Pulmonary artery endothelial cell (primary cell): Measurements from ENCODE around the gene S100PBP. TPM values are rescaled to one million over a fixed set of nuclear protein-coding genes. Genes with fewer than 3 reads are reported as not detected.

Experiments used
- DNase-seq: peaks from one replicate; pipeline ENCODE4 v3.0.0-alpha.2; 2011; ENCODE audit warnings: low read depth, low spot score
- total RNA-seq: library from RNA; depleted of rRNA; stranded (reverse); fragments of >200 nt; gene quantifications from 2 replicates; pipeline ENCODE4 v1.2.3, GENCODE V29; 2014

The S100PBP gene
- total RNA-seq, 1 donor from 2014 or later, result 18.3 TPM

DNA sequence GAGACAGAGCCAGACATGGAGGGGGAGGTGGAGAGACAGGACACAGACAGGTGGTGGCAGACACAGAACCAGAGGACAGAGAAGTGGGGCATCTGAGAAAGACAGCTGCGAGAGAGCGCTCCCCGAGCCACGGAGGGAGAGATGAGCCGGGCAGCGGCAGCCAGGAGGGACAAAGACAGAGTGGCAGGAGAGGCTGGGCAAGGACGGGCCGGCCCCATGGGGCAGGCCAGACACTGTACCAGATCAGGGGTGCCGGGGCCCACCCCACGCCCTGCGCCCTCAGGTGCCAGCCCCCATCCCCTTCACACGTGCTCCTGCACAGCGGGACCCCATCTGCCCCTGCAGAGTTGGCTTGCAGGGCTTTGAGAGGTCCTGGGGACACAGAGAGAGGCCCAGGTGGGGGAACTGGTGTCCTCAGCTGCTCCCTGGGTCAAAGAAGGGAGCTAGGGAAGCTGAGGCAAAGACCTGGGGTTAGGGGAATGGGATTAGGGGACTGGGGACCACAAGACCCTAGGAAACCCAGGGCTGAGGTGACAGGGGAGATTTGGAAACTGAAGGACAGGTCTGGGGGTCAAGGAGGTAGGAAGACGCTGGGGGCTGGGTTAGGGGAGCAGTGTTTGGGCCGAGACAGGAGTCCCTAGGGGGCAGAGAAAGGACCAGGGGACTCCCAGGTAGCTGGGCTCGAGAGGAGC, 52.6 kb downstream of the S100PBP start:
- DNase-seq, result no peak

DNA sequence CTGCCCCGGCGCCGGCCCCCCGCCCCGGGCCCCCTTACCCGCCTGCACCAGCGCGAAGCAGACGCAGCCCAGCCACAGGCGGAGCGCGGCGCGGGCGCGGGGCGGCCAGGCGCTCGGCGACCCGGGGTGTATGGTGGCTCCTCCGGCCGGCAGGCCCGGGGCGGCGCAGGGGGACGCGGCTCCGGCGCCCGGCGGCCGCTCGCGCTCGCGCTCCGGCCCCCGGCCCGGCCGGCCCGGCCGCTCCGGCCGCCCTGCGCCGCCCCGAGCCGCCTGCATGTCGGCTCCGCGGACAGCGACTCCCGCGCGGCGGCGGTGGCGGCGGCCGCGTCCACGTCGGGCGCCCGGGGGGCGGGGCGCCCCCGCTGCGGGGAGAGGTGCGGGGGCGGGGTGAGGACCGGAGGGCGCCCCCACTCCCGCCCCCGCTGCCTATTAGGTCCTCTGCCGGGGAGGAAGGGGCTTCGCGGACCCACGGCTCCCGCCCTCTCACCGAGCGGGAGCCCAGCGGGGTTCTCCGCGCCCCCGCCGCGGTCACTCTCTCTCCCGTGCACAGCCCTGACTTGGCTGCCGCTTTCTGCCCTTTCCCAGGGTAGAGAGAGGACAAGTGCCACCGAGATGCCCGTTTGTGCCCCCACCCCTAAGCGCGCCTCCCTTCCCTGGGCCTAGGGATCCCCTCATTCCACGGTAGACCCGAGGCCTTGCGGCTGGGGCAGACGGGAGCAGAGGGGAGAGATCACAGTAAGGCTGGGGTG, 53.3 kb downstream of the S100PBP start, which contains the start of gene FNDC5:
FNDC5 (minus strand) TSS at position 298 of the 749 bp plus-strand sequence.
- no peak for DNase-seq

DNA sequence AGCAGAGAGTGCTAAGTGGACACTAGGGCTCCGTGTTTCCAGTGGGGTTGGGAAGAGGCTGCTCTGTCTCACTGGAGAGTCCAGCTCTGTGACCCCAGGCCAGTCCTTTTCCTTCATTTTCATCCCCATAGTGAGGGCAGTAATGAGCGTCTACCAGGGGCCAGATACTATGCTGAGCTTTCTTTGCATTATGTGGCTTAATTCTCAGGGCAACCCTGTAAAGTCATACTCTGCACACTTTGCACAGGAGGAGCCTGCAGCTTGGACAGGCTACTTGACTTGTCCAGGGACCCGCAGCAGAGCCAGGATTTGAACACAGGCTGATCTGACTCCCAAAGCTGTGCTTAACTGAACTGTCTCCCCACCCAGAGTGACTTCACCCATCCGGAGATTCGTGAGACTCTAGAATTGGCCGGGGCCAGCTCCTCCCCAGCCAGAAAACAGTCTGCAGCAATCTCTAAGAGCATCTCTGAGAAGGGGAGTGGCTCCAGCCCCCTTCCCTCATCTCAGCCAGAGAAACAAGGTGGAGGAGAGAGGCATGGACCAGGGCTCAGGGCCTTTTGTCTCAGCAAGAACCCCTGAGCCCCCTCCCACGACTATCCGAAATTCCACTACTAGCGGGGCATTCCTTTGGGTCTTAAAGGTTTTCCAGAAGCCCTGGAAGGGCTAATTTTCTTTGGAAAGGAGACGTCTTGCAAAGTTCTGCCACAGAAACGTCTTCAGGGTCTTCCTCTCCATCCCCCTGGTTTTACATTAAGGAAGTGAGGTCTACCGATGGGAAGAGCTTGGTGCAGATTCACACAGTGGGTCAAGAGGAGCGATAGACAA, 54.1 kb downstream of the S100PBP start:
- DNase-seq, result no peak

DNA sequence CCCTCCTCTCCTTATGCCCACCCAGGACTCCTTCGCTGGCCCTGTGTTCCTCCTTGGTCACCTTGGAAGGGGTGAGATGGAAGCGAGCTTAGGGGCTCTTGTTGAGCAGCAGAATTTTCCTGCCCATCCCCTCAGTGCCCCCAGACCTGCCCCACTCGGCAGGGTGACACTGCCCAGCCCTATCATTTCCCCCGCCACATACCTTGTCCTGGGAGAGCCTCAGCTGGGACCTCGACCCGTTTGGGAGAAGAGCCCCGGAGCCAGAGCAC, 54.7 kb downstream of the S100PBP start:
- no peak for DNase-seq

DNA sequence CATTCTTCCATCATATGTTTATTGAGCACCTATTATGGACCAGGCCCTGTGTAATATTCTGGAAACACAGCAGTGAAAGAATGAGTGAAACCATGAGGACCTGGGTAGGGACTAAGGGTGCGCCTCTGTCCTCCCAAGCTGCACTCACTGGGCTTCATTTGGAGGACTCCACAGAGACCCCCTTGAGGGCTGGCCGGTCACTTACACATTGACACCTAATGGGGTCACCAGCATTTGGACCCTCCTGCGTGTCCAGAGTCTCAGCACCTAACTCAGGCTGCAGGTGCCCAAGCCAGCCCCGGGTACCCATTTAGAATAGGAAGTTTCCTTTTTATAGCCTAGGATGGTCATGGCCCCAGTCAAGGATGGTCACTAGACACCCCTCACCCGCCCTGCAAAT, 56.0 kb downstream of the S100PBP start:
- no peak for DNase-seq

DNA sequence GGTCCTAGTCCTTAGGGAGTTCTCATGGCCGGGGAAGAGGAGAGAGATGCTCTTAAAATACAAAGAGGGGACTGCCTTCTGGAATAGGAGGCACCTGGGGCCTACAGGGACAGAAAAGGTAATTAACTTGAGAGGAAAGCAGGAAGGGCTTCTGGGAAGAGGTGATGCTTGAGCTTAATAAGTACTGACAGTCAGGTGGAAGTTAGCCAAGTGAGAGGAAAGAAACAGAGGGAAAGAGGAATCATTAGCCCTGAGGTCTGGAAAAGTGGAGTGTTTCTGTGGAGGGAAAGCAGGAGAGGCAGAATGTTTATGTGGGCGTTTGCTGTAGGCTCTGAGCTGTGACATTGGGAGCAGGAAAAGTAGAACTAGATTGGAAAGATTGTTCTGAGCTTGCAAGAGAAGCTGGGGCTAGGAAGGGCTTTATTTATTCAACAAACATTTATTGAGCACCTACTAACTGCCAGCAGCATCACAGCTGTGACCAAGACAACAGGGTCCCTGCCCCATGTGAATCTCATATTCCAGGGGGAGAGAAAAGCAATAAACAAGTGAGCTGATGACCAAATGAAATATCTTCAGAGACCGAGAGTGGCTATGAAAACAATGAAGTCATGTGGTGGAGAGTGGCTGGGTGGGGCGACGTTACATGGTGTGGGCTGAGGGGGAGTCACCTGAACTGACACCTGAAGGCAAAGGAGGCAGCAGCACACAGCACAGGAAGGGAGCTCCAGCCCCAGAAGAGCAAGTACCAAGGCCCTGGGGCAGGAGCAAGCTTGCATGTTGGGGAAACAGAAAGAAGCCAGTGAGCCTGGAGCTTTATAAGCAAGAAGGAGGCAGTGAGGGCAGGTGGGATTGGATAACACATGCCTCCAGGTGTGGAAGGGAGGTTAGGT, 57.7 kb downstream of the S100PBP start:
- no peak for DNase-seq

DNA sequence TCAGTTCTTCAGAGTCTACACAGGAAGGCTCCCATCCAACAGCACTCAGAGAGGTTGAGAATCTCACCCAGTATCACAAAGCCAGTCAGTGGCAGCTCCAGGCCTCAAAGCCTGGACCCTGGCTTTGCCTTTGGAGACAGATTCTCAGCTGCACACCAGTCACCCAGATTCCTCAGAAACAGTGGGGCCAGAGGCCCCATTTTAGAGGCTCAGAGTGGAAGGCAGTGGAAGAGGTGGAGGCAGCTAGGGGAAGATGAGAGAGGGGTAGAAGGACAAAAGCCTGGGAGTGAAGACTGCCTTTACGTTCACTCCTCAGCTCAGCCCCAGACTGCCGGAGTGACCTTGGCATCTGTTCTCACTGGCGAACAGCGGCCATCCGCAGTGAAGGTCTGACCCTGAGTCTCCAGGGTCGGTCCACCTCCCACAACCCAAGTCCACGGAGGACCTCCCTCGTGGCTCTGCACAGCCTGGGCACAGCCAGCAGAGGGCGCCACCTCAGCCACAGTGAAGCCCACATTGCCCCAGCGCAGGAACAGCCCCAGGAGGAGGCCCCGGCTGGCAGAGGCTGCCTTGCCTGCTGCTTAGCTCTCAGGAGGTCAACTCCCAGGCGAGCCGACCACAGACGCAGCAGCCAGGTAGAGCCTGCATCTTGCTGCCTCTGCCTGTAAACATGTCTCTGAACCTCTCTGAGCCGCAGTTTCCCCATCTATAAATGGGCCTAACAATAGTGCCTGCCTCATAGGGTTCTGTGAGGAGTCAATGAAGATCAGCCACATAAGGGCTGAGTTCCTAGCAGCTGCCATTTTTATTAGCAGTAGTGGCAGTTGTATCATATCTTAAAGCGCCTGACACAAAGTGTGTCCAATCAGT, 59.1 kb downstream of the S100PBP start:
- DNase-seq, result no peak

DNA sequence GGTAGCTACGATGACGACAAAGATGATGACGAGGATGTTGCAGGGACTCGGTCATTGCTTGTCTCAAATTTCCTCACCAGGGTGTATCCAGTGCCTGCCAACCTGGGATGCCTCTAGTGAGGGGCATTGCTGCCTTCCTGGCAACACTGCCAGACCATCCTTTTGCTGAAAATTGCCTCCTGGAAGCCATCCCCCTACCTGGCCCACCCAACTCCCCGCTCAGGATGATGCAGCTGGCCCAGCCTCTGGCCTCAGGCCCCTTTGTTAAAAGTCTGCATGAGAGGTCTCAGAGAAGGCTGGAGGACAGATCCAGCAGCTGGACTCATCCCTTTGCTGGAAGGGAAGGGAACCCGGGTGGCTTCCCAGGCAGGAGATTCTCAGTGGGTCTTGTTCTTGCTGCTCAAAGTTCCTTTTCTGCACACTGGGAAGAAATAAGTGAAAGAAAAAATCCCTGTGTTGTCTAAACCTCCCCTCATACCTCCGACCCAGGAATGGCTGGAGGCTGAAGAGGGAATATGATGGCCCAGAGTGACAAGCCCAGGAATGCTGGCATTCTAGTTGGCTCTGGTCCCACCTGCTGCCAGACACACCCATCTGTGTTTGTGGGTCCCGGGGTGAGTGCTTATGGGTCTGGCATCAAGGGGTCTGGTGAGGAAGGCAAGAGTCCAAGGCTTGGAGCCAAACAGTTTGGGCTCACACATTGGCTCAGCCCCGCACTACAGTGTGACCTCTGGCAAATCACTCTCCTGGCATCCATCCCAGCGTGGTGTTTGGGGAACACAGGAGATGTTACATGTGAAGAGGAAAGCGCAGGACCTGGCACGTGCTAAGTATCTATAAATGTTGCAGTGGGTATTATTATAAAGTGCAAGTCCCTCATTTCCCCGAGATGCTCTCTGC, 60.0 kb downstream of the S100PBP start:
- no peak for DNase-seq

DNA sequence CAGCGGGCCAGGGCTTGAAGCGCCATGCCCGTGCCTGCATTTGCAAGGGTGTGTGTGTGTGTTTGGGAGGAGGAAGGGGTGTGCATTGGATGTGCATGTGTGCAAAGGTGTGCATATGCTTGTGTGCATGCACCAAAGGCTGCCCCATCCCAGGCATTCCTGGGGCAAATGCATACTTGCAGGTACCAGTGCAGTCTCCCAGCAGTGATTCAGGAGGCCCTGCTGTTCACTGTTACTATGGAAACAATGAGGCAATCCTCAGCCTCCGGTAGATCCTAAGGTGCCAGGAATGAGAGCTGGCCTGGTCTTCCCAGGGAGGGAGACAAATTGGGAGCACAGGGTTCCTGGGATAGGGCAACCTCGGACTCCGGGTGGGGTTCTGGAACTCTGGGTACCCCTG, 60.7 kb downstream of the S100PBP start:
- no peak for DNase-seq

DNA sequence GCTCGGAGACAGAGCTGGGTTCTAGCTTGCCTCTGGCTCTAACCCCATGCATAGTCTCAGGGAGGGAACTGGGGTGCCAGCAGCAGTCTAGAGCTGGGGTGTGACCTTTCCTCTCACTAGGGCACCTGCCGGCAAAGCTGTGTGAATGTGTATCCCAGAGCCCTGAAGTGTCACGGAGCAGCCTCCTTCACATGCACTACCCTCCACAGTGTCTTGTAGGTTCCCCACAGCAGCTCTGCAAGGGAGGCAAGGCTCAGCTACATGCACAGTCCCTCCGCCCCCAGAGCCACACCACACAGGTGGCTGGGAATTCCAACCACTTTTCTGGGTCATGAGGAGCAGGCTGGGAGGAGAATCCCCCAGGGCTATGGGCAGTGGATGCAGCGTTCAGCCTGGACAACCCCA, 61.2 kb downstream of the S100PBP start:
- DNase-seq, result no peak

DNA sequence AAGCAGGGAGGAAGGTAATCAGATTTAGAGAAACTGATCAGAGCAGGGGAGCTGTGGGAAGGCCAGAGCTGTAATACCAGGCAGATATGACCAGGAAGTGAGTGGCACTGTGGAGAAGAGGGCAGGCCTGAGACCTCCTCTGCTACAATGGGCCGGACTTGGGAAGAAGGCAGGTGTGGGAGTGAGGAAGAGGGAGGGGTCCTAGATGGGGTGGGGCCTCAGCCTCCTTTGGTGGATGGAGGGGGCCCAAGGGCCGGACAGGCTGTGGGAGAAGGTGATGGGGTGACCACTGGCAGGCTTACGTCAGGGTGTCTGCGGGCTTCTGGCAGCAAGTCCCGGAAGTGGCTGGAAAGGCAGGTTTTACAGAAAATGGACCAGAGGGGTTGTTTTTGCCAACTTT, 63.8 kb downstream of the S100PBP start:
- DNase-seq, result no peak

DNA sequence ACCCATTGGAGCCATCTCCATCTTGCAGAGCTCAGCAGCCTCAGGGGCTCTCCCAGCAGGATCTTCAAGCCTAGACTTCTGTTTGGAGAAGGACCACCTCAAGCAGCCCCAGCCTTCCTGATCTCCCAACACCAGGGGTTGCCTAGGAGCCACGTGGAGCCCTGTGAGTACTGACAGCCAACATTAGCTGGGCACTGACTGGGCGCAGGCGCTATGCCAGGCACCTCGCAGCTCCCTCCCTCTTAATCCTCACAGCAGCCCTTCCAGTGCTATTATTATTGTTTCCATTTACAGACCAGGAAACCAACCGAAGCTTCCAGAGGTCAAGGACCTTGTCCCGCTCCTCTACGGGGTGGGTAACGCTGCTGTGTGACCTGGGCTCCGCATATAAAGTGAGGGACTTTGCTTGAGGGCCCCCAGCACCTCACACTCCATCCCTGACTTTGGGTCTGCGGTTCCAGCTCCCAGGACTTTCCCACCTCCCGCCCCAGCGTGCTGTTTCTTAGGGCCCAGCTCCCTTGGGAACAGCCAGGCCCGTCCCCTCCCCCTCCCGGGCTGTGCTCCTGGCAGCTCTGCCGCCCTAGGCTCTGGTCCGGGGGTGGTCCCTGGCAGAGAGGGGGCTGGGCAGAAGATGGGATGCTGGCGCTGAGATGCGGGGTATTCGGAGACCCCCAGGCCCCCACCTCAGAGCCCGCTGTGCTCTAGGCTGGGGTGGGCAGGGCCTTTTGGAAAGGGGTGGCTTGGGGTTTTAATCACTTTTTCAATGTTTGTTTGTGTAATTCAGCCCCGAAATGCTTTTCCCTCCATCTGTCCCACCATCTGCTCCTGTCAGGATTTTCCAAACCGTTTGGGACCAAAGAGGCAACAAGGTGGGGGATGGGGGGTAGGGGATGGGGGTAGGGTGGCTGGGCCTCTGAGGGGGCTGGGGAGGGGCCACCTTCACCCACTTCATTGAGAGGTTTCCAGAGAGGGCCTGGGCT, 64.7 kb downstream of the S100PBP start:
- DNase-seq, result no peak

DNA sequence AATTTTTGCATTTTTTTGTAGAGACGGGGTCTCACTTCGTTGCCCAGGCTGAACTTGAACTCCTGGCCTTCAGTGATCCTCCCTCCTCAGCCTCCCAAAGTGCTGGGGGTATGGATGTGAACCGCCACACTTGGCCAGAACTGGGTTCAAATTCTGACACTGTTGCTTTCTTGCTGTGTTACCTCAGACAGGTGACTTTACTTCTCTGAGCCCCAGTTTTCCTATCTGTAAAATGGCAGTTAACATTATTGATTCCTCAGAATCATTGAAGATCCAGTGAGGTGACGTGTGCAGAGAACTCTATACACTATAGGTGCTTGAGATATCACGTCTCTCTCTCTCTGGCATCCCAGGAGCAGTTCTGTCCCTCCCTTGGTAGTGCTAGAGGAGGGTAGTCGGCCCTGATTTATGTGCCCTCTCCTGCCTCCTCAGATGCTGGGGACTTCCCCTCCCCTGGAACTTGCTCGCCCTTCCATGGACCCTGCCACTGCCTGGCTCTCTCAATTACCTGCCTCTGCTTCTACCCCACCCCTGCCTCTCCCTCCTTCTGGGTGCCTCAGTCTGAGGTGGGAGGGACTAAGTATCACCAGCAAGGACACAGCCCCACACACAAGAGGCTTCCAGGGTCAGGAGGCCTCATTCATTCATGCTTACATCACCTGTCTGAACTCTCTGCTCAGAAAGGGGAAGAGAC, 66.0 kb downstream of the S100PBP start:
- DNase-seq, result no peak

DNA sequence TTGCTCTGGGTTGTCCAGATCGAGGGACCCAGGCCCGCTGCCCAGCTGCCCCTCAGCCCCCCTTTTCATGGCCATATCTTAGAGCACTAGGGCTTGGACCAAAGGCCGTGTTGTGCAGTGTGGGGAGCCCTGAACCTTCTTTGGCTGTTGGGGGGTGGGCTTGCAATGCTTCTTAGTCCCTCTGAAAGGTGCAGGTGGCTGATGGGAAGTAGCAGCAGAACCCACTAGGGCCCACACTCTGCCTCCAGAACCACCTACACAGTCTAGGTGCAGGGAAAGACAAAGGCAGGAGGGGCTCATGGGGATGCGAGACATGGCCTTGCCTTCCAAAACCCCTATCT, 66.5 kb downstream of the S100PBP start:
- no peak for DNase-seq

DNA sequence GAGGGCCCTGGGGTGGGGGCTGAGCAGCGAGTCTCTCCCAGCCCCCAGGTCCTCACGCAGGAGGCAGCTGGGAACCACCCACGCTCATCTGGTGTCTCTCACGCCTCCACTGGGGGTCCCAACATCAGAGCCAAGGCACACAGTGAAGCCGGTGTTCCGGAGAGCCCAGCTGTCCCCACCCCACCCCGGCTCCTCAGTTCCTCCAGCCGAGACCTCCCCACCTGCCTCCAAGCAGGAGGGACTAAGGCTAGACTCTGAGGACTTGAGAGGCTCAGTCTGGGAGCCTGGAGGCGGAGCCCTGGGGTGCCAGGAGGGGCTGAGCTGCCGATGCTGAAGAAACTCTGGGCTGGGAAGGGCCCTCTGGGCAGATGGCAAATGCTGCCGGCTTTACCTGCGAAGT, 67.3 kb downstream of the S100PBP start:
- no peak for DNase-seq

DNA sequence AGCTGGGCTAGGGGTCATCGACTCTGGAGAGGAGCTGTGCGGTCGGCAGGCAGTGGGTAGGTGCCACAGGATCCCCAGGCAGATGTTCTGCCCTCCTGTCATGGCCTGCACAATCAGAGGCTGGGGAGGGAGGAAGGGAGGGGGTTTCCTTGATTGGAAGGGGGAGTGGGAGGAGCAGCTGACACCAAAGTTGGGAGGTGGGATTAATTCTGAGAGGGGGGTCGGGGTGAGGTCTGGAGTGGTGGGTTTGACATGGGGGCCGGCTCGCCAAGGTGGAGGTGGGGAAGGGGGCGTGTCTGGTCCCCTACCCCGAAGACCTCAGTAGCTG, 68.2 kb downstream of the S100PBP start:
- no peak for DNase-seq

DNA sequence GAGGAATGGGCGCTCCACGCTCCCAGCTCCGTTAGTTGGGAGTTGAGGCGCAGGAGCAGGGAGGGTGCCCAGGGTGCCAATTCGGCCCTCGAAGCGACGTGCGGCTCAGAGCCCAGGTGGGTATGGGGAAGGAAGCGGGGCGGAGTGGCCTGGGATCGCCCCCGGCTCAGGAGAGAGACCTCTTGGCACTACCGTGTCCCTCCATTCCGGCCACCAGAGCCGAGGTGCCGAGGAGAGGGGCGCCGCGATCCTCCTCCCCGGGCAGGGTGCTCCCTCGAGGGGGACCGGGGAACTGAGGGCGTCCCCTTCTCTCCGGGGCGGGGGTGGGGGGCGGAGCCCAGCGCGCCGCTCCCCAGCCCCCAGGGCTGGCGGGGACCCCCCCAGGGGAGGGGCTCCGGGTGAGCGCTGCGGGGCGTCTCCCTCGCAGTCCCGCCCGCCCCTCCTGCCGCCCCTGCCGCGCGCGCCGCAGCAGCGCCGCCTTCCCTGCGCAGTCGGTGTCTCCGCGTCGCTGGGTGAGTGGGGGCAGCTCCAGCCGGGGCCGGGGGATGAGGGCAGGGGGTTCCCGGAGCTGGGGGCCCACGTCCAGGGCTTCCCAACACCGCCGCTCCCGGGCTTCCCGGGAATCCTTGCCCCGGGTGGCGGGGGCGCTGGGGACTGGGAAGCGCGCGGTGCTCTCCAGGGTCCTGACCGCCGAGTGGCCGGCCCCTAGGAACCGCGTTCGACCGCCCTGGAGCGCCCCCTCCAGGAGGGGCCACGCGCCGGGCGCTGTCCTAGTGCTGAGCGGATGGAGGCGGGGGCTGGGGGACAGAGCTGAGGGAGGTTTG, 68.8 kb downstream of the S100PBP start, which contains the start of gene HPCA:
HPCA (plus strand) TSS at position 488 of the 824 bp plus-strand sequence. CDS start 2,408 bp downstream, outside the sequence.
- no peak for DNase-seq
